LNCAP (cell line): ENCODE data around the gene PDZD2.

Experiments
- CTCF ChIP-seq: fragments of 450-650 bp; IDR thresholded peaks from 2 replicates; pipeline ENCODE4 v1.5.1; 2017; ENCODE audit warnings: mild to moderate bottlenecking

Gene PDZD2

GRCh38 chr5:31806561-31806960 is 167.6 kb downstream of the PDZD2 start:
- no peak for TF ChIP-seq CTCF

DNA sequence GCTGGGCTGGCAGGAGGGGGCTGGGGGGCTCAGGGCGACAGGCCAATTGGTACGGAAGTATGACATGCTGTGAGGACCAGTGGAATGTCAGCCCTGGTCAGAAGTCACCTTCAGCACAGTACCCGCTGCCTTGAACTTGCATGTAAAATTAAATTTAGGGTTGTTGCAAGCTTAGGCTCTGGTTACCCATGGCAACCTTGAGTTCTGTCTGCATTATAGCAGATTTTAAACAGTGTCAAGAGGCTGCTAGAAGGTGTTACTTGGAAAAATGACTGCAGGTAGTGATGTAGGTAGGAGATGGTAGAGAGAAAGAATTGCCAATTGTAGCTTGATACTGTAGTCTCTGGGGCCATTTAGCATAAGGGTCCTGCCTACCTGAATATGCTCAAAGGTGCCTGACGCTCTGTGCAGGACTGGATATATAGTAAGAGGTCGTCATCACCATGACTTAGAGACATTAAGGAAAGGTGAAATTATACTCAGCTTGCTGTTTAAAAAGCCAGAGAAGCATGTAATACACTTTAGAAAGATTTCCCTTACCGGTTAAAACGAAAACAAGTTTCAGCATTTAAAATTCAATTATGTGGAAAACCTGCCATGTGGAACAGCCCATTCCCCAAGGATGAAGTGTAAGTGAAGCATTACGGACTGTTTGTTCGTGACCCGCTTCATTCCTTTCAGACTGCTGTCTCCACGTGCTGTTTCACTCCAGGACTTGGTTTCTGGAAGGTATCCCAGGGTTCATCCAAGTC is 169.0 kb downstream of the PDZD2 start:
- no peak for TF ChIP-seq CTCF

- TF ChIP-seq CTCF = peak; percentile 87
Observed at GRCh38 chr5:31809050-31809870, 170.3 kb downstream of the PDZD2 start.

GRCh38 chr5:31811210-31811609 is 172.3 kb downstream of the PDZD2 start:
- no peak for TF ChIP-seq CTCF

- TF ChIP-seq CTCF = no peak
Observed at GRCh38 chr5:31815376-31815775, 176.4 kb downstream of the PDZD2 start.

DNA sequence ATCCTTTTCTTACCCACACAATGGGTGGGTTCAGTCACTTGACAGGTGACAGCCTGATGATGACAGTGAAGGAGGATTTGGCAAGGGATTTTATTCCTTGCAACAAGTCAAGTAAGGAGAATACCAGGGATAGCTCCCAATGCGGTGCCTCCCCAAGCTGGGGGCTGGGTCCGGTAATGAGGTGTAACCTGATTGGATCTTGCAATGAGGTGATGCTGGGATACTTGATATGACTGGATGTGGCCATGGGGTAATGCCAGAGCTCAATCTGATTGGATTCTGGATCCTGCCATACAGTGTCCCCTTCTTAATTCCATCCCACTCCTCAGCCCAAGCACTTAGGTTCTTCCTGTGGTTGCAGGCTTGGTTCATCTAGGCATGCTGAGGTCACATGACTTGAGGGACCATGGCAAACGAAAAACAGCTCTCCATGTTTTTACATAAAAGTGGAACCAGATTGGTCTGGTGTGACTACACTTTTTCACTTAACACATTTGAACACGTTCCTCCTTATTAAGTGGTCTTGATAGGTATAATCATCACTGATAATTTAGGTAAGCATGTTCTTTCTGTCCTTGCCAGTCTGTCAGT is 181.1 kb downstream of the PDZD2 start:
- no peak for TF ChIP-seq CTCF

DNA sequence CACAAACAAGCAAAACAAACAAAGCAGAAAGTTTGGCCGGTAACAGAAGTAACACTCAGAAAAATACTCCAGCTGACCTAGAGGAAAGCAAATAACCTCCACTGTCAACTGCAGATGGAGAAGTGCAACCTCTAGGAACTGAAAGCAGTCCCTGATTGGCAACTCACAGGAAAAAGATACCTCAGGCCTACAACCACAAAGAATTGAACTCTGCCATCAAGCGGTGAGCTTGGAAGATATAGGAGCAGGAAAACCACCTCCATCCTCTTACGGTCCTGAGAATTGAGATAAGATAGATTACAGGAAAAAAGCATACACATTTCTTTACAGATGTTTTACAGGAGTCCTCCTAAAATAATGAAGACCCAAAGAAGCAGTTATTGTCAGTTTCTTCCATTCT is 184.5 kb downstream of the PDZD2 start:
- TF ChIP-seq CTCF = no peak
